Fibroblast of skin of left biceps (primary cell): ENCODE measurements around the gene MAS1L.

Experiments used
- DNase-seq, 2 experiments: peaks; one replicate each; pipeline ENCODE4 v3.0.0-alpha.2; 2013; ENCODE audit warnings: low read depth in 2 of 2

The MAS1L gene

GRCh38 chr6:29510746-29511300 is 23.1 kb upstream of the MAS1L start:
- no peak for DNase-seq

GRCh38 chr6:29510202-29510601 is 22.4 kb upstream of the MAS1L start:
- no peak for DNase-seq

- DNase-seq, result no peak
Measured at GRCh38 chr6:29509711-29510110, 22.0 kb upstream of the MAS1L start.

- DNase-seq, result no peak
Measured at GRCh38 chr6:29509239-29509638, 21.5 kb upstream of the MAS1L start.

- no peak for DNase-seq
Measured at GRCh38 chr6:29507319-29507718, 19.6 kb upstream of the MAS1L start.

- DNase-seq, result no peak
Measured at GRCh38 chr6:29506446-29507067, 18.8 kb upstream of the MAS1L start.

GRCh38 chr6:29505808-29506207 is 18.1 kb upstream of the MAS1L start:
- DNase-seq, result no peak

GRCh38 chr6:29504961-29505360 is 17.2 kb upstream of the MAS1L start:
- DNase-seq, result no peak

- DNase-seq, result no peak
Measured at GRCh38 chr6:29502597-29502996, 14.8 kb upstream of the MAS1L start.

- no peak for DNase-seq
Measured at GRCh38 chr6:29502181-29502580, 14.4 kb upstream of the MAS1L start.

- DNase-seq, result no peak
Measured at GRCh38 chr6:29501106-29501505, 13.3 kb upstream of the MAS1L start.

- DNase-seq, result no peak
Measured at GRCh38 chr6:29500594-29500993, 12.8 kb upstream of the MAS1L start.

- no peak for DNase-seq
Measured at GRCh38 chr6:29499704-29500103, 11.9 kb upstream of the MAS1L start.

- no peak for DNase-seq
Measured at GRCh38 chr6:29496961-29497360, 9.2 kb upstream of the MAS1L start.

GRCh38 chr6:29495571-29495970 is 7.8 kb upstream of the MAS1L start:
- DNase-seq, result no peak

- DNase-seq, result no peak
Measured at GRCh38 chr6:29494131-29494530, 6.4 kb upstream of the MAS1L start.

- no peak for DNase-seq
Measured at GRCh38 chr6:29493261-29493660, 5.5 kb upstream of the MAS1L start.

- DNase-seq, result no peak
Measured at GRCh38 chr6:29491574-29491973, 3.8 kb upstream of the MAS1L start.

- DNase-seq, result no peak
Measured at GRCh38 chr6:29490552-29490951, 2.8 kb upstream of the MAS1L start.

GRCh38 chr6:29490055-29490454 is 2.3 kb upstream of the MAS1L start:
- no peak for DNase-seq

GRCh38 chr6:29489286-29489685 is 1.5 kb upstream of the MAS1L start:
- no peak for DNase-seq

GRCh38 chr6:29488874-29489273 is 1.1 kb upstream of the MAS1L start:
- DNase-seq, result no peak

GRCh38 chr6:29487131-29487530 is 625 bp downstream of the MAS1L start:
- no peak for DNase-seq

GRCh38 chr6:29486577-29486976 is 1.2 kb downstream of the MAS1L start:
- no peak for DNase-seq
